Lower lobe of right lung (tissue), 2 donors: ENCODE results near the gene IL1RAP. TPM values are rescaled to one million over a fixed set of nuclear protein-coding genes. Genes with fewer than 3 reads are reported as not detected.

Source experiments
- ATAC-seq, 2 donors: fragments of 200-7000 bp; cut with Tn5 transposase; one replicate each; pipeline ENCODE4 v1.9.1; 2020 to 2022; ENCODE audit warnings: mild to moderate bottlenecking in 2 of 2, moderate library complexity in 2 of 2
- DNase-seq: peaks from one replicate; pipeline ENCODE4 v3.0.0-alpha.2; 2020
- H3K27ac ChIP-seq: fragments of 200-600 bp; one replicate; pipeline ENCODE4 v1.8.0; 2022
- H3K27me3 ChIP-seq: fragments of 200-600 bp; one replicate; pipeline ENCODE4 v1.8.0; 2022; ENCODE audit warnings: low read depth
- H3K36me3 ChIP-seq: fragments of 200-600 bp; one replicate; pipeline ENCODE4 v1.8.0; 2022; ENCODE audit warnings: mild to moderate bottlenecking
- H3K4me1 ChIP-seq: fragments of 200-600 bp; one replicate; pipeline ENCODE4 v1.8.0; 2022
- H3K4me3 ChIP-seq: fragments of 200-600 bp; one replicate; pipeline ENCODE4 v1.8.0; 2022; ENCODE audit warnings: mild to moderate bottlenecking
- H3K9me3 ChIP-seq: fragments of 200-600 bp; one replicate; pipeline ENCODE4 v1.8.0; 2022
- CTCF ChIP-seq: fragments of 200-600 bp; IDR thresholded peaks from one replicate; pipeline ENCODE4 v1.8.0; 2022; ENCODE audit warnings: antibody characterized with exemption, mild to moderate bottlenecking
- intact Hi-C: fragments of 100-400 bp; cut with DNase I; formaldehyde crosslinking; loops from one replicate; pipeline ENCODE4 v1.11.0; 2022
- total RNA-seq: library from RNA; stranded (reverse); fragmentation: NEBNext Ultra II Directional; extraction: Animal tissue kit (Norgen Biotek cat#: 25700); gene quantifications from one replicate; pipeline ENCODE4 v1.2.1, GENCODE V29; 2021
- donor health status: DM: no; HTN: yes; CAD: no; lungs with severe emphysema.

The IL1RAP gene
- total RNA-seq, 1 donor from 2014 or later = 26.8 TPM

- H3K27ac ChIP-seq = peak overlapping the region; percentile 37
- peaks cover 7% of the 10 kb centered on the region for H3K36me3 ChIP-seq
- peaks cover 36% of the 10 kb centered on the region for H3K4me1 ChIP-seq
- no peaks in the 10 kb centered on the region for H3K27me3 ChIP-seq
- no peaks in the 10 kb centered on the region for H3K9me3 ChIP-seq
- no peak for TF ChIP-seq CTCF
- no peak for DNase-seq
- no peak overlapping the region for H3K4me3 ChIP-seq
- intact Hi-C loops = no loop called here
- ATAC-seq = no peak
These were observed 105.5 kb downstream of the IL1RAP start for GRCh38 chr3:190619353-190619752.

GRCh38 chr3:190619761-190620160 lies 105.9 kb downstream of the IL1RAP start:
- ATAC-seq = no peak
- H3K9me3 ChIP-seq = no peaks in the 10 kb centered on the region
- H3K4me1 ChIP-seq = peaks cover 36% of the 10 kb centered on the region
- TF ChIP-seq CTCF = no peak
- H3K4me3 ChIP-seq = no peak overlapping the region
- H3K27me3 ChIP-seq = no peaks in the 10 kb centered on the region
- H3K27ac ChIP-seq = no peak overlapping the region
- intact Hi-C loops = no loop called here
- peaks cover 10% of the 10 kb centered on the region for H3K36me3 ChIP-seq
- DNase-seq = no peak

- peaks cover 36% of the 10 kb centered on the region for H3K4me1 ChIP-seq
- no peaks in the 10 kb centered on the region for H3K27me3 ChIP-seq
- peaks cover 10% of the 10 kb centered on the region for H3K36me3 ChIP-seq
- no peak overlapping the region for H3K27ac ChIP-seq
- TF ChIP-seq CTCF = no peak
- no peak overlapping the region for H3K4me3 ChIP-seq
- intact Hi-C loops = no loop called here
- H3K9me3 ChIP-seq = no peaks in the 10 kb centered on the region
- ATAC-seq = no peak
- DNase-seq = no peak
These were observed 107.2 kb downstream of the IL1RAP start for GRCh38 chr3:190620886-190621608.

GRCh38 chr3:190621927-190622326 lies 108.0 kb downstream of the IL1RAP start:
- TF ChIP-seq CTCF = no peak
- Histone ChIP-seq H3K27ac (no peak overlapping the region), H3K4me1 (peaks cover 34% of the 10 kb centered on the region), H3K9me3 (no peaks in the 10 kb centered on the region), H3K27me3 (no peaks in the 10 kb centered on the region), H3K4me3 (no peak overlapping the region), H3K36me3 (peaks cover 10% of the 10 kb centered on the region)
- ATAC-seq (peak in 1 of 2 donors; percentile 29), DNase-seq (no peak)
- intact Hi-C loops = no loop called here

- Histone ChIP-seq H3K4me1 (peaks cover 16% of the 10 kb centered on the region), H3K27ac (no peak overlapping the region), H3K9me3 (no peaks in the 10 kb centered on the region), H3K4me3 (no peak overlapping the region), H3K36me3 (peaks cover 16% of the 10 kb centered on the region), H3K27me3 (no peaks in the 10 kb centered on the region)
- TF ChIP-seq CTCF = no peak
- ATAC-seq (no peak), DNase-seq (no peak)
- intact Hi-C loops = no loop called here
These were observed 110.4 kb downstream of the IL1RAP start for GRCh38 chr3:190624282-190624681.
